HepG2 (cell line): ENCODE data around the gene USP36. TPM values are rescaled to one million over a fixed set of nuclear protein-coding genes. Genes with fewer than 3 reads are reported as not detected.

ENCODE experiments used
- ATAC-seq: fragments of 200-7000 bp; cut with Tn5 transposase; 3 replicates; pipeline ENCODE4 v1.9.1; 2020; ENCODE audit warnings: mild to moderate bottlenecking, moderate library complexity
- BruUV-seq: library from RNA; stranded (reverse); fragments of 400-500 nt; replicated peaks from 2 replicates; lab custom pipeline; 2021; lab: Mats Ljungman, UMichigan
- CTCF ChIA-PET: fragments of 300-600 bp; formaldehyde crosslinking; extraction: SDS; loops from one replicate; lab custom pipeline; 2021; ENCODE audit warnings: low total read pairs, inconsistent platforms, low intra/inter-chr PET ratio; lab: Yijun Ruan, JAX
- POLR2A ChIA-PET: fragments of 350-600 bp; sonication (Branson Sonifier 250); formaldehyde crosslinking; loops from one replicate; lab custom pipeline; 2020; ENCODE audit warnings: antibody characterized with exemption, inconsistent platforms; lab: Yijun Ruan, JAX
- DNase-seq: peaks from one replicate; pipeline ENCODE4 v3.0.0-alpha.2; 2015; ENCODE audit warnings: low spot score
- FAIRE-seq: peaks from 3 replicates; lab custom pipeline; 2011; peaks lifted over from hg19 to GRCh38; lab: Jason Lieb, UNC
- H2AFZ ChIP-seq: one replicate; pipeline ENCODE4 v1.6.1; 2011; ENCODE audit warnings: low read length, inconsistent platforms
- H3K27ac ChIP-seq: fragments of 300-600 bp; 3 replicates; pipeline ENCODE4 v1.8.0; 2011; ENCODE audit warnings: mixed run types, mild to moderate bottlenecking, mixed read lengths, low read length, inconsistent platforms; ENCODE audit not compliant: insufficient read depth; ENCODE audit errors: extremely low read length
- H3K27me3 ChIP-seq, 2 experiments: fragments of 200-600 bp in 1 of 2; 2 replicates in 1 of 2; 3 replicates in 1 of 2; pipeline versions ENCODE4 v1.6.0 to v1.8.0; 2011; ENCODE audit warnings: low read length in 2 of 2, mild to moderate bottlenecking in 2 of 2, moderate library complexity in 2 of 2, inconsistent platforms in 1 of 2; ENCODE audit not compliant: insufficient read depth in 2 of 2, control insufficient read depth in 1 of 2
- H3K36me3 ChIP-seq, 2 experiments: fragments of 200-600 bp in 1 of 2; replicated peaks in 1 of 2; 2 replicates in 1 of 2; 3 replicates in 1 of 2; pipeline versions ENCODE4 v1.5.1 to v1.8.0; 2011; ENCODE audit warnings: low read length in 2 of 2, inconsistent platforms in 1 of 2; ENCODE audit not compliant: insufficient read depth in 2 of 2, control insufficient read depth in 1 of 2
- H3K4me1 ChIP-seq: 2 replicates; pipeline ENCODE4 v1.5.1; 2012; ENCODE audit warnings: low read length, inconsistent platforms; ENCODE audit not compliant: insufficient read depth
- H3K4me2 ChIP-seq: 2 replicates; pipeline ENCODE4 v1.6.0; 2011; ENCODE audit warnings: low read depth, low read length, inconsistent platforms
- H3K4me3 ChIP-seq, 3 experiments: fragments of 200-600 bp in 1 of 3; sonication (generic), shearing (Covaris generic) in 1 of 3; replicated peaks in 1 of 3; 2 replicates each; pipeline ENCODE4 v1.5.1; 2011 to 2016; ENCODE audit warnings: low read length in 3 of 3, inconsistent platforms in 2 of 3, low read depth in 2 of 3, mild to moderate bottlenecking in 2 of 3, control low read depth in 1 of 3, mixed read lengths in 1 of 3; ENCODE audit not compliant: insufficient read depth in 1 of 3
- H3K79me2 ChIP-seq: one replicate; pipeline ENCODE4 v1.6.1; 2011; ENCODE audit warnings: low read length, inconsistent platforms; ENCODE audit not compliant: insufficient read depth
- H3K9ac ChIP-seq: 2 replicates; pipeline ENCODE4 v1.6.0; 2011; ENCODE audit warnings: mild to moderate bottlenecking, low read depth, low read length, inconsistent platforms; ENCODE audit not compliant: insufficient read depth
- H3K9me3 ChIP-seq: 2 replicates; pipeline ENCODE4 v1.5.1; 2012; ENCODE audit warnings: mild to moderate bottlenecking, low read length
- H4K20me1 ChIP-seq: 2 replicates; pipeline ENCODE4 v1.6.0; 2011; ENCODE audit warnings: inconsistent platforms, mild to moderate bottlenecking, low read length, moderate library complexity; ENCODE audit not compliant: insufficient read depth
- AKNA ChIP-seq: sonication (generic); formaldehyde crosslinking; IDR thresholded peaks from 2 replicates; pipeline ENCODE4 v1.4.0; 2020; ENCODE audit warnings: missing genetic modification reagents, borderline replicate concordance
- ATAD3A ChIP-seq: sonication (generic); formaldehyde crosslinking; IDR thresholded peaks from 2 replicates; pipeline ENCODE4 v1.4.0; 2020; ENCODE audit warnings: missing genetic modification reagents
- CEBPB ChIP-seq: IDR thresholded peaks from 2 replicates; pipeline ENCODE4 v1.6.1; 2011; ENCODE audit warnings: low read depth, low read length, improper control_type of control experiment, borderline replicate concordance
- MAFK ChIP-seq, 2 experiments: IDR thresholded peaks in 1 of 2; conservative IDR thresholded peaks in 1 of 2; 2 replicates each; pipeline ENCODE4 v1.6.1; 2011; ENCODE audit warnings: improper control_type of control experiment in 2 of 2, low read length in 2 of 2
- SRSF4 ChIP-seq: fragments of 200-400 bp; formaldehyde crosslinking; IDR thresholded peaks from one replicate; pipeline ENCODE4 v1.6.1; 2018; ENCODE audit warnings: mild to moderate bottlenecking, low read depth, low read length, moderate library complexity; ENCODE audit not compliant: poor library complexity, severe bottlenecking
- ZNF121 ChIP-seq: sonication (generic); formaldehyde crosslinking; IDR thresholded peaks from 2 replicates; pipeline ENCODE4 v1.5.0; 2020; ENCODE audit warnings: mild to moderate bottlenecking, missing genetic modification reagents
- ZNF160 ChIP-seq: sonication (generic); formaldehyde crosslinking; IDR thresholded peaks from 2 replicates; pipeline ENCODE4 v1.8.0; 2022; ENCODE audit warnings: mild to moderate bottlenecking, inconsistent platforms, missing genetic modification reagents
- ZNF460 ChIP-seq: sonication (generic); formaldehyde crosslinking; IDR thresholded peaks from 2 replicates; pipeline ENCODE4 v1.5.1; 2020; ENCODE audit warnings: missing genetic modification reagents, mild to moderate bottlenecking, borderline replicate concordance
- ZNF546 ChIP-seq: sonication (generic); formaldehyde crosslinking; conservative IDR thresholded peaks from 2 replicates; pipeline ENCODE4 v1.8.1; 2023; ENCODE audit warnings: mild to moderate bottlenecking, missing genetic modification reagents
- ZNF652 ChIP-seq: IDR thresholded peaks from 2 replicates; pipeline ENCODE4 v1.6.1; 2016; ENCODE audit warnings: low read depth, borderline replicate concordance
- ZNF7 ChIP-seq: IDR thresholded peaks from 2 replicates; pipeline ENCODE4 v1.6.1; 2016; ENCODE audit warnings: missing biosample characterization, missing genetic modification reagents
- ZNF724P ChIP-seq: sonication (generic); formaldehyde crosslinking; IDR thresholded peaks from 2 replicates; pipeline ENCODE4 v1.8.0; 2022; ENCODE audit warnings: missing genetic modification reagents, borderline replicate concordance
- ZNF776 ChIP-seq: sonication (generic); formaldehyde crosslinking; IDR thresholded peaks from 2 replicates; pipeline ENCODE4 v1.4.0; 2020; ENCODE audit warnings: mild to moderate bottlenecking, missing genetic modification reagents
- ZNF83 ChIP-seq: sonication (generic); formaldehyde crosslinking; IDR thresholded peaks from 2 replicates; pipeline ENCODE4 v1.4.0; 2020; ENCODE audit warnings: missing genetic modification reagents, mild to moderate bottlenecking, borderline replicate concordance
- WGBS: methylation state at CpG from one replicate; pipeline ENCODE4 v1.1.6; 2017; ENCODE audit warnings: low lambda C conversion rate; 5-methylcytosine and 5-hydroxymethylcytosine counted together
- in situ Hi-C: cut with HindIII; loops from 2 replicates; pipeline ENCODE4 v1.10.0; 2017; ENCODE audit warnings: low pct_unique_long_range_greater_than_20kb; ENCODE audit not compliant: extremely low pct_ligation_motif_present
- intact Hi-C: fragments of 100-400 bp; cut with micrococcal nuclease; formaldehyde crosslinking; loops from one replicate; pipeline ENCODE4 v1.10.0; 2022; ENCODE audit not compliant: unreplicated experiment
- polyA plus RNA-seq, 8 experiments: library from polyadenylated mRNA; depleted of rRNA in 3 of 8; stranded (reverse) in 7 of 8; unstranded in 1 of 8; fragments of >200 nt; fragmentation: Illumina TruSeq in 4 of 8; extraction: Trizol in 4 of 8; gene quantifications; 2 replicates each; pipeline versions ENCODE4 v1.2.1 to v1.2.3, GENCODE V29; 2011 to 2016; ENCODE audit warnings: low read depth in 4 of 8, missing spikeins in 1 of 8, mixed read lengths in 1 of 8; ENCODE audit not compliant: insufficient read depth in 1 of 8
- total RNA-seq, 5 experiments: library from RNA; depleted of rRNA; stranded (reverse); fragments of >200 nt; fragmentation: Illumina TruSeq; extraction: Trizol; gene quantifications; 2 replicates each; pipeline ENCODE4 v1.2.3, GENCODE V29; 2016; ENCODE audit warnings: low read depth in 1 of 5
- TF ChIP-seq, protein P1 (sequence below): sonication (generic); formaldehyde crosslinking; IDR thresholded peaks from 2 replicates; pipeline ENCODE4 v1.8.0; 2022; ENCODE audit warnings: missing genetic modification reagents, mild to moderate bottlenecking, moderate library complexity, borderline replicate concordance

The USP36 gene
- total and polyA plus RNA-seq, 2 of the 13 experiments (the other 11 are each of a cell fraction or from before 2014, with no cell fraction given): 29.6 to 45.9 TPM

- H3K36me3 ChIP-seq: peaks cover 66 to 92% of the 10 kb centered on the region in 2 experiments
- no peak for DNase-seq
- intact Hi-C loops (no loop called here), in situ Hi-C loops (no loop called here)
- no peak overlapping the region for H3K4me2 ChIP-seq
- H3K9me3 ChIP-seq: no peaks in the 10 kb centered on the region
- FAIRE-seq: no peak
- no peak overlapping the region for H3K27ac ChIP-seq
- no peak overlapping the region for H2AFZ ChIP-seq
- H3K9ac ChIP-seq: no peak overlapping the region
- POLR2A ChIA-PET: interaction anchor here (2.0 kb wide), 1 partner anchor 12 kb away, joined by 4 read pairs; no protein-coding TSS in a partner anchor
- no peak for ATAC-seq
- peaks cover 3% of the 10 kb centered on the region for H3K79me2 ChIP-seq
- CTCF ChIA-PET: no interaction called here
- BruUV-seq: no TSS peak
- no peaks in the 10 kb centered on the region for H3K27me3 ChIP-seq
- peaks cover 6% of the 10 kb centered on the region; the same call in 1 of the 2 replicates for H4K20me1 ChIP-seq
- WGBS: 98% methylated on average over 18 of the region's 18 CpGs
- no peak overlapping the region for H3K4me3 ChIP-seq
- 0 out of 2 replicates have a peak, but pooled peaks cover 7% of the 10 kb centered on the region for H3K4me1 ChIP-seq
- TF ChIP-seq, protein P1, sequence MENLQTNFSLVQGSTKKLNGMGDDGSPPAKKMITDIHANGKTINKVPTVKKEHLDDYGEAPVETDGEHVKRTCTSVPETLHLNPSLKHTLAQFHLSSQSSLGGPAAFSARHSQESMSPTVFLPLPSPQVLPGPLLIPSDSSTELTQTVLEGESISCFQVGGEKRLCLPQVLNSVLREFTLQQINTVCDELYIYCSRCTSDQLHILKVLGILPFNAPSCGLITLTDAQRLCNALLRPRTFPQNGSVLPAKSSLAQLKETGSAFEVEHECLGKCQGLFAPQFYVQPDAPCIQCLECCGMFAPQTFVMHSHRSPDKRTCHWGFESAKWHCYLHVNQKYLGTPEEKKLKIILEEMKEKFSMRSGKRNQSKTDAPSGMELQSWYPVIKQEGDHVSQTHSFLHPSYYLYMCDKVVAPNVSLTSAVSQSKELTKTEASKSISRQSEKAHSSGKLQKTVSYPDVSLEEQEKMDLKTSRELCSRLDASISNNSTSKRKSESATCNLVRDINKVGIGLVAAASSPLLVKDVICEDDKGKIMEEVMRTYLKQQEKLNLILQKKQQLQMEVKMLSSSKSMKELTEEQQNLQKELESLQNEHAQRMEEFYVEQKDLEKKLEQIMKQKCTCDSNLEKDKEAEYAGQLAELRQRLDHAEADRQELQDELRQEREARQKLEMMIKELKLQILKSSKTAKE (CRISPR knock-in tag): no peak
- TF ChIP-seq ZNF776 (no peak), ZNF121 (CRISPR knock-in tag) (peak; percentile 92), ZNF546 (CRISPR knock-in tag) (no peak), AKNA (no peak), ZNF83 (CRISPR knock-in tag) (no peak), ZNF160 (no peak), ZNF724P (no peak), ATAD3A (CRISPR knock-in tag) (no peak), SRSF4 (no peak), ZNF7 (CRISPR knock-in tag) (no peak), ZNF652 (CRISPR knock-in tag) (no peak), MAFK (conservative IDR thresholded peaks at IDR 0.05 in 1 of 2, IDR thresholded peaks at IDR 0.05 in 1 of 2; ENCODE audit: low read length in 2 of 2) (peak in 1 of 2 experiments; percentile 39; a peak in 2 of 4 replicates), ZNF460 (CRISPR knock-in tag) (peak; percentile 56; the same call in 1 of the 2 replicates), CEBPB (peak; percentile 39; the same call in 1 of the 2 replicates)
Measured at GRCh38 chr17:78819806-78820792, 20.5 kb downstream of the USP36 start.
